UCSD-AML1 (cell line): ENCODE data around the gene SHC2.

Experiments
- DNase-seq: peaks from one replicate; lab custom pipeline; 2025; ENCODE audit not compliant: unreplicated experiment; lab: John Stamatoyannopoulos, UW

The SHC2 gene

DNA sequence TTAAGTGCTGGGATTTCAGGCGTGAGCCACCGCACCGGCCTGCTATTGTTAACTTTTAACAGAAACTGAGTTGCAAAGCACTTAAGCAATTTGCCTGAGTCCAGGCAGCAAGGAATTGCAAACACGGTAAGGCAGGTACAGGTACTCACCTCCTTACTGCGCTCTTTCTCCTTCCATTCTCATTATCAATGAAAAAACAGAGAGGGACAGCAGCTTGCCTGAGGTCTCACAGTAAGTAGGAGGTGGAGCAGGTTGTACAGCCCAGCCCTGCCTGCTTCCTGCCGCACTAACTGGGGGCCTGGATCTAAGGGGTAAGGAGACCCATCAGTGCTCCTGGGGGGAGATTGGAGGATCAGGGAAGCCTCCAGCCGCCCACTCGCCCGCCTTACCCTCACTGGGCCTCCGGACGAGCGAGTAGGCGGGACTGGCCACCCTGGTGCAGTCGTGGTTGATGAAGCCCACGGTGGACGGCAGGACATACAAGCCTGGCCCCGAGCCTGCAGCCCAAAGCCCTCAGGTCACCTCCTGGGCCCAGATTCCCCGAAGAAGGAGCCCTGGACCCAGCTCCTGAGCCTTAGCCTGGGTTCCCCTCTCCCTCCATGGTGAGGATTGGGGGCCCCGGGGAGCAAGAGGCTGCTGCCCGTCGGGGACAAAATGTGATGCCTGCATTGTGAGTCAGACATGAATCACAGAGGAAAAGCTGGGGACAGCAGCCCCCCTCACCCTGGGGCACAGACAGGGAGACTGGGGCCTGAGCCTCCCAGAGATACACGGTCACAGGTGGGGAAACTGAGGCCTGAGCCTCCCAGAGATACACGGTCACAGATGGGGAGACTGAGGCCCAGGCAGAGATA, 11.4 kb upstream of the SHC2 start:
- DNase-seq, result no peak

DNA sequence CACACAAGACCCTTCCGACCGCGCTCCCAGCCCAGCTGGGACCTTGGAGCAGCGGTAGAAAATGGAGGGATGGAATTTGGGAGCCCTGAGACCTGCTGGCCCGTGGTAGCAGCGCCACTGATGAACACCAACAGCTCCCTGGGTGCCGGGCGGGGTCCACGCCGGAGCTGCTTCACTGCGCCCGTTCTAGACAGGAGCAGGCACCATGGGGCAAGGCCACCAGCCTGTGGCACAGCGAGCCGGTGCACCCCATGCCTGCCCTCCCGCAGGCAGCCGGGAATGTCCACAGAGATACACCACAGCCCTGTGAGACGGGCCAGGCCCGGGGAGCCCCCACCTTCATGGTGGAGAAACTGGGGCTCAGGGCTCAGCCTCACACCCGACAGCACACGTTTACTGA, 9.9 kb upstream of the SHC2 start:
- DNase-seq, result no peak

DNA sequence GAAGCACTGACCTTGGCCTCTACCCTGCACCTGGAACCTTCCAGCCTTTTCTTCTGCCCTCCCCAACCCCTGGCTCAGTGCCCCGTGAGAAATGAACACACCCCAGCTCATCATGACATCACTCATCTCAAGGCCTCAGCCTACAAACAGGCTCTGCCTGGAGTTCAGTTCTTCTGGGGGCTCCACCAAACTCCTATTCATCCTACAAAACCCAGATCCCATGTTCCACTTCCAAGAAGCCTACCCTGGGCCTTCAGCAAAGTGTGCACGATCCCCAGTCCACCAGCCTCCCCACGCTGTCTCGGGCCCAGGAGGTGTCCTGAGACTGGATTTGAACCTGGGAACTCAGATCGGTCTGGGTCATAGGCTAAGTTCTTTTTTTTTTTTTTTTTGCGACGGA, 9.0 kb upstream of the SHC2 start:
- no peak for DNase-seq

DNA sequence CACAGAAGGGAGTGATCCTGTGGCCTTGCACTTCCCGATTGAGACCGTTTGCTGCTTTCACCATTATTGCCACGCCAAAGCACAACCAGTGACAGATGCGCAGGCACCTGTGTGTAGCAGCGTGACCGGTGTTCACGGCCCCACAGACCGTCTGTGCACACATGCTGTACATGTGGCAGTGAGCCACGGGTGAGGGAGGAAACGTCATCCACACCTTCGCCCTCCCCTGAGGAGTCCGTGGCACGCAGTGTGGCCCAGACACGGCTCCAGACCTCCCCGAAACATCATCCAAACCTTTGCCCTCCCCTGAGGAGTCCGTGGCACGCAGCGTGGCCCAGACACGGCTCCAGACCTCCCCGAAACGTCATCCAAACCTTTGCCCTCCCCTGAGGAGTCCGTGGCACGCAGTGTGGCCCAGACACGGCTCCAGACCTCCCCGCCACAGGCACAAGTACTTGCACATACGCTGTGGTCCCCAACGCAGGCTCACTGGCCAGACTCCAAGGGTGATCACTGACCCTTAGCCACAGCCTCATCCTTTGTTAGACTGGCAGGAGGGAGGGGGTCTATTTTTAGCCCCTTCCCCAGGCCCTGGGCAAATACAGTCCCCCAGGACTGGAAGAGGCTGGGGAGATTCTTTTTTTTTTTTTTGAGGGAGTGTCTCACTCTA, 7.9 kb upstream of the SHC2 start:
- no peak for DNase-seq

DNA sequence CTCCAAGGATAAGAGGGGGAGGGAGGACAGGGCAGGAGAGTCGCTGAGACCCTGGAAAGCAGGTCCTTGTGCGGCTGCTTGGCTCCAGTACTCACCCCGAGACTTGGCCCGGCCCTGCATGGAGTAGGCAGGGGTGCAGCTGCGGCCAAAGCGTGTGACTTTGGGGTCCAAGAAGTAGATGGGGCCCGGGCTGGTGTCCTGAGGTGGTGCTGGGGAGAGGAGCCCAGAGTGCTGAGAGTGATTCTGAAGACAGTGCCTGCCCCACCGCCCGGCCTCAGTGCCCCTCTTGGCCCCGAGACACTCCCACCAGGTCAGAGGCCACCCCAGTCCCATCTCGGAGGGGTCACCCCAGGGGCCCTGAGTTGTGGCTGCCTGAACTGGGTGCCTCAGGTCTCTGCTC, 6.7 kb upstream of the SHC2 start:
- no peak for DNase-seq

DNA sequence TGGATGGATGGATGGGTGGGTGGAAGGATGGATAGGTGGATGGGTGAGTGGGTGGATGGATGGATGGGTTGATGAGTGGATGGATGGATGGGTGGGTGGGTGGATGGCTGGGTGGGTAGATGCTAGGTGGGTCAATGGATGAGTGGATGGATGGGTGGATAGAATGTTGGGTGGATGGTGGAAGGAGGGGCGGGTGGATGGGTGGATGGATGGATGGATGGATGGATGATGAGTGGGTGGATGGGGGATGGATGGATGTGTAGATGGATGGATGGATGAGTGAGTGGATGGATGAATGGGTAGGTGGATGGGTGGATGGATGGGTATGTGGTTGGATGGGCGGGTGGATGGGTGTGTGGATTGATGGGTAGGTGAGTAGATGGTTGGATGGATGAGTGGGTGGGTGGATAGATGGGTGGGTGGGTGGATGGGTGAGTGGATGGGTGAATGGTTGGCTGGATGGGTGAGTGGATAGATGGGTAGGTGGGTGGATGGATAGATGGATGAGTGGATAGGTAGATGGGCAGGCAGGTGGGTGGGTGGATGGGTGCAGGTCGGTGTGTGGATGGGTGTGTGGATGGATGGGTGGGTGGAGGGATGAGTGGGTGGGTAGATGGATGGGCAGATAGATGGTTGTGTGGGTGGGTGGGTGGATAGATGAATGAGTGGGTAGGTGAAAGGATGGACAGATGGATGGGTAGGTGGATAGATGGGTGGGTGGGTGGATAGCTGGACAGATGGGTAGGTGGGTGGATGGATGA, 4.4 kb upstream of the SHC2 start:
- no peak for DNase-seq

DNA sequence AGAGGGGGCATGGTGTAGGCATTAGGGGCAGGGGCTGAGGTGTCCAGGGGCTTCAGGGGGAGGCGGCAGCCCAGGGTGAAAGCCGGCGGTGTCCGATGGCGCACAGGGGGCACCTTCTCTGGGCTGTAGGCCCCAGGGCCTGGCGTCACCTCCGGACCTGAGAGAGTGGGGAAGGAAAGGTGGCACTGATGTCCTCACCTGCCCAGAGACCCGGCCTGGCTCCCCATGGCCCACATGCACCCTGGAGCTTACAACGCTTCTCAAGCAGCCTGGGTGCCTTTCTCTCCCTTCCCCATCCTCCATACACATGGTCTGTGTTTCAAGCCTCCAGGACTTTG, 3.3 kb upstream of the SHC2 start:
- no peak for DNase-seq

DNA sequence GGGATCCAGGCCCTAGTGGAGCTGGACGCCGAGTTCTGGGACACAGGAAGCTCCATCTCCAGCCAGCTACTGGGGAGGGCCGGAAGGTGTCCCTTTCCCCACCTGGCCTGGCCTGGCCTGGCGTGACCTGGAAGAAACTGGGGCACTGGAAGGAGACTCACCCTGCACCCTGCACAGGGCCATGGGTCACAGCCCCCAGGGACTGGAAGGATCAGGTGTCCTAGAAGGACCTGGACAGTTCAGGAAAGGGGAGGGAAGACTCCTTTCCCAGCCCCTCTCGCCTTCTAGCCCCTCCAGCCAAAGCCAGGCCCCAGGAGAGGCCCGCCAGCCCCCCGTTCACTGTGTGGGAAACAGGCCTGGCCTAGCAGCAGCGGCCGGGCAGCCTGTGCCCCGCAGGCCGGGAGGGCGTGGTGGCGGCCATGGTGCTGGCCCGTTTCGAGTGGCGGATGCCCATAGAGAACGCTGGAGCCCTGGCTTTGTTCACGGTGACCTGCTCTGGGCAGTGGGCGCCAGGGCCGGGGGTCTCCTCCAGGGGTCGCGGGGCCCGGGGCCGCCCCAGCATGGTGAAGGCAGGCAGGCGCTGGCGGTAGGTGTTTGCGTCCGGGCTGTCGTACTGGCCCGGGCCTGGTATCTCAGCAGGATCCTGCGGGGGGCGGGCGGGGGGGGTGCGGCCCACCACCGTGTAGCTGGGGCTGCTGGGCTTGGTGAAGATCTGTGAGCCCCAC, 2.8 kb upstream of the SHC2 start:
- DNase-seq, result no peak

DNA sequence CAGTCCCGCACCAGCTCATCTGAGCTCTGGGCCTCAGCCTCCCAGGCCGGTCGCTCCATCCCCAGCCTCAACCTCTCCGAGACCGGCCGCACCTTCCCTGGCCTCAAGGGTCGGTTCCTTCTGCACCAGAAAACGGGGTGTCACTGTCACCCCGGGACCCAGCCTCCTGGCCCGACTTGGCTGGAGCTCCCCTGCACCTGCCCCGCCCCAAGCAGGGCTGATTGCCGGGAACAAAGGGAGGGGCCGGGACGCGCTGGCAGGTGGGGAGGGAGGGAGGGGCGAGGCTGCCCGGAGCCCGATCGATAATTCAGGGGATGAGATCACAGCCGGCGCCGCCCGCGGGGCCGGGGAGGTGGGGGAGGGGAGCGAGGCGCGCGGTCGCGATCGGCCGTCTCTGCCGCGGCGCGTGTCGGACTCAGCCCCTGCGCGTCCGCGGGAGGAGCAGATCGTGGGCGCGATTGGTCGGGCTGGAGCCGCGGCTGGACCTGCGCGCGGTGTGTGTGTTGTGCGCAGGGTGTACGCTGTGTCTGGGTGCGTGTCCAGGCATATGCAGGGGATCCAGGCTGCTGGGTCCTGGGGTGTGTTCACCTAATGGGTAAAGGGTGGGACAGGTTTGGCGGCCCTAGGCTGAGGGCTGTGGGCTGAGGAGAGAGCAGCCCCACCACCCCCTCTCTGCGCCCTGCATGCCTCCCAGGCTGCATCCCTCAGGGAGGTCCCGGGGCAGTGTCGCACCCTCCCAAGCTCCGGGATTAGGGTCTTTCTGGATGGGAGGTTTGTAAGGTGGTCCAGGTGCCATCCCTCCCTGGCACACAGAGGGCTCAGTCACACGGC, 1.1 kb upstream of the SHC2 start:
- no peak for DNase-seq

DNA sequence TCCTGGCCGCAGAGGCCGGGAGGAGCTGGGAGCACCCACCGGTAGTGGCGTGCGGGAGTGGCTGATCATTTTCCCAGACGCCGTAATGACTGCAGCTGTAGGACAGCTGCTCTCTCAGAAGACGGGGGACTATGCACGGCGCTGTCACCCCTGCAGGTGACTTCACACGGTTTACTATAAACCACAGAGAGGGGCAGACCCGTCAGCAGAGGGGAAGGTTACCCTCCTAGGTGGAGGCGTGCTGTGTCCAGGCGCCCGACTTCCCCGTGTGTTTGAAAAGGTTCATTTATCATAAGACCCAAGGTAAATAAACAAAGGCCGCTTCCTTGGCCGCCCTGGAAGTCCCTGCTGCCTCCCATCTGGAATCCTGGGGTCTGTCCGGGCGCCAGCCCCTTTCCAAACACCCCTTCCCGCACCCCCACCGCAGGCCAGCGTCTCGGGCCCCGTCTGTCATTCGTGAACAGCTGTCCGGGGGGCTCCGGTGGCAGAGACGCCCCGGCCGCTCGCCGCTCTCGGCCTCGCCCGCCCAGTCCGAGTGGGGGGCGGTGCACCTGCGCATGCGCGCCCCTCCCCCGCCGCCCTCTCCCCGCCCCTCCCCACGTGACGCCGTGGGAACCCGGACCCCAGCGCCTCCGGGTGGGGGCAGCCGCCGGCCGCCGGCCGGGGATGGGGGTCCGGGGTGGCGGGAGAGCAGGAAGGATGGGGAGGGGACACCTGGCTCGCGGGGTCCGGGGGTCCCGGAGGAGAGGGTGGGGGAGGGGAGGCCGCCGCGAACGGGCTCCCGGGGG, 915 bp downstream of the SHC2 start:
- no peak for DNase-seq

DNA sequence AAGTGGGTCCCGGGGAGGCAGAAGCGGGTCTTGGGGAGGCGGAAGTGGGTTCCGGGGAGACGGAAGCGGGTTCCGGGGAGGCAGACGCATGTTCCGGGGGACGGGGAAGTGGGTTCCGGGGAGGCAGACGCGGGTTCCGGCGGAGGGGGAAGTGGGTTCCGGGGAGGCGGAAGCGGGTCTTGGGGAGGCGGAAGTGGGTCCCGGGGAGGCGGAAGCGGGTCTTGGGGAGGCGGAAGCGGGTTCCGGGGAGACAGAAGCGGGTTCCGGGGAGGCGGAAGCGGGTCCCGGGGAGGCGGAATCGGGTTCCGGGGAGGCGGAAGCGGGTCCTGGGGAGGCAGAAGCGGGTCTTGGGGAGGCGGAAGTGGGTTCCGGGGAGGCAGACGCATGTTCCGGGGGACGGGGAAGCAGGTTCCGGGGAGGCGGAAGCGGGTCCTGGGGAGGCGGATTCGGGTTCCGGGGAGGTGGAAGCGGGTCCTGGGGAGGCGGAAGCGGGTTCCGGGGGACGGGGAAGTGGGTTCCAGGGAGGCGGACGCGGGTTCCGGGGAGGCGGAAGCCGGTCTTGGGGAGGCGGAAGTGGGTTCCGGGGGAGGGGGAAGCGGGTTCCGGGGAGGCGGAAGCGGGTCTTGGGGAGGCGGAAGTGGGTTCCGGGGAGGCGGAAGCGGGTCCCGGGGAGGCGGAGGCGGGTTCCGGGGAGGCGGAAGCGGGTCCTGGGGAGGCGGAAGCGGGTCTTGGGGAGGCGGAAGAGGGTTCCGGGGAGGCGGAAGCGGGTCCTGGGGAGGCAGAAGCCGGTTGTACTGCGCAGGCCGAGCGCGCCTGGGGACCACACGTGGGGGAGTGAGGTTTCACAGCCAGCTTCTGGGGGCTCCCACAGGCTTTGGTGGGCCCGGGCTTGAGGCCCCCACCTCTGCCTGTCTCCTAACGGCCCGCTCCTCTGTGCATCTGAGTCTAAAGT, 2.5 kb downstream of the SHC2 start:
- DNase-seq, result no peak

DNA sequence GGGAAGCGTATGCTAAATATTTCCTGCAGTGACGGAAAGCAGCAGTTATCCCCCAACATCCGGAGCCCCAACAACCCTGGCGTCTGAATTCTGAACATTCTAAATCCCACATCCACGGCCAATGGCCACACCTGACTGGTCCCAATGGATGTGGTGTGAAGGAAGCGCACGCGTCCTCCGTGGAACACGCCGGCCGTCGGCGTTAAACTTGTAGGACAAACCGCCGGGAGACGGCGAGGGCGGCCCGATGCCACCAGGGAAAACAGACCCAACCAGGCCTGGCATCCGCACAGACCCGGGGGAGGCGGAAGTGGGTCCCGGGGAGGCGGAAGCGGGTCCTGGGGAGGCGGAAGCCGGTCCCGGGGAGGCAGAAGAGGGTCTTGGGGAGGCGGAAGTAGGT, 3.2 kb downstream of the SHC2 start:
- no peak for DNase-seq

DNA sequence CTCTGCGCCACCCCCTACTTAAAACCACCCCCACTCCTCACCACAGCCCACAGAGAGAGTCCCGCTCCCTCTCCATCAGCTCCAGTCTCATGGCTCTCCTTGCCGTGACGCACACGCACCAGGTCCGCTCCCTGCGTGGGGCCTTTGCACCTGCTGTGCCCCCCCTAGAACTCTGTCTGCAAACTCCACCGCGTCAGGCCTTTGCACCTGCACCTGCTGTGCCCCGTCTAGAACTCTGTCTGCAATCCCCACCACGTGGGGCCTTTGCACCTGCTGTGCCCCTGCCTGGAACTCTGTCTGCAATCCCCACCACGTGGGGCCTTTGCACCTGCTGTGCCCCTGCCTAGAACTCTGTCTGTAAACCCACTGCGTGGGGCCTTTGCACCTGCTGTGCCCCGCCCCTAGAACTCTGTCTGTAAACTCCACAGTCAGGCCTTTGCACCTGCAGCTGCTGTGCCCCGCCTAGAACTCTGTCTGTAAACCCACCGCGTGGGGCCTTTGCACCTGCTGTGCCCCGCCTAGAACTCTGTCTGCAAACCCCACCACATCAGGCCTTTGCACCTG, 4.2 kb downstream of the SHC2 start:
- no peak for DNase-seq

DNA sequence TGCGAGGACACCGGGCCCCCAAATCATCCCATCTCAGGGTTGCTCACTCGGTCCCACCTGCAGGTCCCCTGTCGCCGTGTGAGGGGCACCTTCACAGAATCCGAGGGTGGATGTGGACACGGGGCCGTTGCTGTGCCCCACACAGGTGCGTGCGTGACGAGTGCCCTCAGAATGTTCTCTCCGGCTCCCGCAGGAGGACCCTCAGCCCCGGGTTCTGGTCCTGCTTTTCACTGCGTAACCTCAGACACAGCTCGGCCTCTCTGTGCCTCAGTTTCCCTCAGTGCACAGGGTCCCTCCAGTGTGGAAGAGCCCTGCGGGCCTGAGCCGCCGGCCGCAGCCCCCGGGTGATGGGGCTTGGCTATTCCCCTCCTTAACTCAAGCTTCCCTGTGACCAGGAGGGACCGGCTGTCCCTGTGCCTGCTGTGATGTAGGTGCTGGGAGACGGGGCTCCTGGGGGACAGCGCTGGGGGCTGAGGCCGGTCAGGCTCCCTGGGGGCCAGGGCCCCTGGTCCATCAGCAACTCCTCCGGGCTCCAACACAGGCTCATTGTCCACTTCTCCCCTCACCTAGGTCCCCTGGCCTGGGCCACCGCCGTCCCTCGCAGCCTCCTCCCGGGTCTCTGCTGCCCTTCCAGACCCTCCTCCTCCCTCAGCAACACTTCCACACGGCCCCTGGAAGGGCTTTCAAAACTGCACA, 4.8 kb downstream of the SHC2 start:
- no peak for DNase-seq

DNA sequence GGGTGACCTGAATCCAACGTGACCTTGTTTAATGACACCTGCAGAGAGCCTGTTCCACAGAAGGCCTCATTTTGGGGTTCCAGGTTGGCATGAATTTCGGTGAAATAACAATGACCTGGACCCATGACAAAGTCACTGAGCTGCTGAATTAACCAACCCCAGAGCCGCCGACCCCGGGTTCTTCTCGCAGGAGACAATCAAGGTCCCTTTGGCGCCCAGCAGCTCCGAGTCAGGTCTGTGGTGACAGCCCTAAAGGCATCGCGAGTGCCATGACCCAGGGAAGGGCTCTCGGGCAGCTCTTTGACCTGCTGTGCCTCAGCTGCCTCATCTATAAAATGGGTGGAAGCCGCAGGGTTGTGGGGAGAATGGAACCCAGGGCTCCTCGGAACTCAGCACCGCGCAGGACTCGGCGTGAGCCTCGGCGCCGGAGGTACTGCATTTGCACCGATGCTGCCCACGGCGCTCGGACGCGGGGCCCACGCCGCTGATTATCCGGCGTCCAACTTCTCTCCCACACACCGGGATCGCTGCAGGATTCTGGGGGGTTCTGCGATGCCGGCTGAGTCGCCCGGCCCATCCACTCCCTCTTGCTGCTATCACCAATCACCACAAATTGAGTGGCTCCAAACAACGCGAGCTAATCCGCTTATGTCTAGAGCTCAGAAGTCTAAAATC, 5.7 kb downstream of the SHC2 start:
- no peak for DNase-seq

DNA sequence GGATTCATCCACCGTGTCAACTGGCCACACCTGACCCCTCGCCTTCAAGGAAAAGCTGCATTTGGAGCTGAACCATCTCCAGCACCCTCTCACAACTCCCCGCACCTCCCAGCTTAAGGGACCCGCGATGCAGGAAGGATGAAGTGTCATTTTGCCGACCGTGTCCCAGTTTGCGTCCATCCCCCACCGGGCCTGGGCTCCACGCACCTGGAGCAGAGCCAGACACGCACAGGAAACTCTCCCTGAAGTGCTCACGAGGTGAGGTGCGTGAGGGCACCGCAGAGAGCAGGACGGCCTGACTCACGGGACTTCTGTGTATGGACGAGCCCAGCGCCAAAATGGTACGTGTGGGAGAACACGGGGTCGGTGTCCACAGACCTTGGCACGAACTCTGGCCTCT, 7.2 kb downstream of the SHC2 start:
- no peak for DNase-seq

DNA sequence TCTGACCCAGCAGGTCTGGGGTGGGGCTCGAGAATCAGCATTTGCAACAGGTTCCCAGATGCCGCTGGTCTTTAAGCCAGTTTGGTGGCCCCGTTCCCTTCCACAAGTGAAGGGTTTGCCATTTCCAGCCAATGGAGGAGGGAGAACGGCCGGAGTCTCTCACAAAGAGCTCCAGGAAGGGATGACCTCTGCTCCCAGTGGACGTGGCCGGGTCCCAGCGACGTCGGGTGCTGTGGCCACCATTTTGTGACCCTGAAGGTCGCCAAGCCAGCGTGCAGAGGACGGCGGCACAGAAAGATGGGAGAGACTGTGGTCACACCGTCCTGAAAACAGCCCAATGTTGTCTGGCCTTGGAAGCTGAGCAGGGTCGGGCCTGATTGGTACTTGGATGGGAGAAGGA, 8.0 kb downstream of the SHC2 start:
- DNase-seq, result no peak
